HT-29 (cell line): ENCODE data around the gene HNRNPA0. TPM values are rescaled to one million over a fixed set of nuclear protein-coding genes. Genes with fewer than 3 reads are reported as not detected.

Experiments used
- total RNA-seq: library from RNA; depleted of rRNA; stranded (reverse); fragments of >200 nt; shearing (Covaris generic); gene quantifications from 2 replicates; pipeline ENCODE4 v1.2.3, GENCODE V29; 2014; rRNA removed

HNRNPA0 gene
- total RNA-seq, 1 experiment from 2014 or later: 20.1 TPM

Other genes starting within 250 kb of the HNRNPA0 start
- 3.5 and 4.5 TPM in 2 replicates for gene KLHL3, start 18.3 kb downstream of the HNRNPA0 start, total RNA-seq
- 0.10 TPM in 1 of 2 replicates, not detected in the other for gene MYOT, start 113.5 kb upstream of the HNRNPA0 start, total RNA-seq
- not detected in 2 replicates for gene PKD2L2, start 135.1 kb upstream of the HNRNPA0 start, total RNA-seq